Activated naive CD4-positive, alpha-beta T cell treated with anti-CD3 and anti-CD28 coated beads, Interleukin-2, amount 10 ng/mL, durations not matched to agents 5 hours and 36 hours (primary cell): ENCODE measurements around the gene GABRB1. TPM values are rescaled to one million over a fixed set of nuclear protein-coding genes. Genes with fewer than 3 reads are reported as not detected.

Experiments
- total RNA-seq, 2 experiments: library from RNA; stranded (reverse); gene quantifications; one replicate each; pipeline ENCODE4 v1.2.3, GENCODE V29; 2021

Gene GABRB1
- not detected for total RNA-seq

DNA sequence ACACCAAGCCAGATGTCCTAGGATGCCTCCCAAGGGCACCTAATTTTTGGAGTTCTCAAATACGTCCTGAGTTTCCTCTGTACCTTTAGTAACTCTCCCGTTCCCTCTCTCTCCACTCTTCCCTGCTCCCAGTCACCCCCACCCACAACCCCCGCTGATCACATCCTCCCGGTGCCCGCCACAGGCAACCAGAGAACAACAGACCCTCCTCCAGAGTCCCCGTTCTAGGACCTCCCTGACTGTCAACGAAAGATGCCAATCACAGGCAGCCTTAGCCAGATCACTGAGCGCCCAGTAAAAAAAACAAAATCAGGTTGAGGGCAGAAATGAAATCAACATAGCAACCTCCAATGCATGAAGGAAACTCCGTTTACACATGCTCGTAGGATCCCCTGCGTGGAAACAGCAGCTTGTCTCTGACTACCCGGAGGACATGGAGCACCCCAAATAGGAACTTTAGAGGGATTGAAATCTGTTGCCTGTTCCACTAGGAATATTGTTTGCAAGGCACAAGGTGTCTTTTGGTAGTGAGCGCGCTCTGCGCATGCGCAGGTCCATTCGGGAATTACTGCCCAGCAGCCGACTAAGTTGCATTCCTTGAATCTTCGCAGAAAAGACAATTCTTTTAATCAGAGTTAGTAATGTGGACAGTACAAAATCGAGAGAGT lies at the start of gene GABRB1:
Gene GABRB1 (plus strand): TSS at position 557 of the 668 bp plus-strand sequence.

GRCh38 chr4:46993075-46994006 lies 38.0 kb upstream of the GABRB1 start, which contains the start of gene GABRA4:
Gene GABRA4, minus strand, starts transcription at chr4:46993581. Its CDS starts 157 bp downstream, at chr4:46993424.

GRCh38 chr4:47463235-47463956 lies 432.0 kb downstream of the GABRB1 start, which contains the start of gene COMMD8:
Gene COMMD8, minus strand, starts transcription at chr4:47463702. Its CDS starts 51 bp downstream, at chr4:47463651.

Other genes with a start within 250 kb of the GABRB1 start
- not detected for gene COX7B2, start 122.3 kb upstream of the GABRB1 start, total RNA-seq
- not detected for gene GABRA4, start 38.0 kb upstream of the GABRB1 start, total RNA-seq